ENCODE data around the gene NDRG4.

GRCh38 chr16:58497468-58497867 is 2.5 kb upstream of the NDRG4 start:
- TF ChIP-seq, protein P1, sequence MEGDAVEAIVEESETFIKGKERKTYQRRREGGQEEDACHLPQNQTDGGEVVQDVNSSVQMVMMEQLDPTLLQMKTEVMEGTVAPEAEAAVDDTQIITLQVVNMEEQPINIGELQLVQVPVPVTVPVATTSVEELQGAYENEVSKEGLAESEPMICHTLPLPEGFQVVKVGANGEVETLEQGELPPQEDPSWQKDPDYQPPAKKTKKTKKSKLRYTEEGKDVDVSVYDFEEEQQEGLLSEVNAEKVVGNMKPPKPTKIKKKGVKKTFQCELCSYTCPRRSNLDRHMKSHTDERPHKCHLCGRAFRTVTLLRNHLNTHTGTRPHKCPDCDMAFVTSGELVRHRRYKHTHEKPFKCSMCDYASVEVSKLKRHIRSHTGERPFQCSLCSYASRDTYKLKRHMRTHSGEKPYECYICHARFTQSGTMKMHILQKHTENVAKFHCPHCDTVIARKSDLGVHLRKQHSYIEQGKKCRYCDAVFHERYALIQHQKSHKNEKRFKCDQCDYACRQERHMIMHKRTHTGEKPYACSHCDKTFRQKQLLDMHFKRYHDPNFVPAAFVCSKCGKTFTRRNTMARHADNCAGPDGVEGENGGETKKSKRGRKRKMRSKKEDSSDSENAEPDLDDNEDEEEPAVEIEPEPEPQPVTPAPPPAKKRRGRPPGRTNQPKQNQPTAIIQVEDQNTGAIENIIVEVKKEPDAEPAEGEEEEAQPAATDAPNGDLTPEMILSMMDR (IDR thresholded peaks at IDR 0.05) = no peak
- no peak for TF ChIP-seq JUND (IDR thresholded peaks at IDR 0.05)
- TF ChIP-seq, protein P2, sequence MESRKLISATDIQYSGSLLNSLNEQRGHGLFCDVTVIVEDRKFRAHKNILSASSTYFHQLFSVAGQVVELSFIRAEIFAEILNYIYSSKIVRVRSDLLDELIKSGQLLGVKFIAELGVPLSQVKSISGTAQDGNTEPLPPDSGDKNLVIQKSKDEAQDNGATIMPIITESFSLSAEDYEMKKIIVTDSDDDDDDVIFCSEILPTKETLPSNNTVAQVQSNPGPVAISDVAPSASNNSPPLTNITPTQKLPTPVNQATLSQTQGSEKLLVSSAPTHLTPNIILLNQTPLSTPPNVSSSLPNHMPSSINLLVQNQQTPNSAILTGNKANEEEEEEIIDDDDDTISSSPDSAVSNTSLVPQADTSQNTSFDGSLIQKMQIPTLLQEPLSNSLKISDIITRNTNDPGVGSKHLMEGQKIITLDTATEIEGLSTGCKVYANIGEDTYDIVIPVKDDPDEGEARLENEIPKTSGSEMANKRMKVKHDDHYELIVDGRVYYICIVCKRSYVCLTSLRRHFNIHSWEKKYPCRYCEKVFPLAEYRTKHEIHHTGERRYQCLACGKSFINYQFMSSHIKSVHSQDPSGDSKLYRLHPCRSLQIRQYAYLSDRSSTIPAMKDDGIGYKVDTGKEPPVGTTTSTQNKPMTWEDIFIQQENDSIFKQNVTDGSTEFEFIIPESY (IDR thresholded peaks at IDR 0.05; ENCODE audit: borderline replicate concordance, low read depth) = no peak
- no peak for TF ChIP-seq TEAD4 (IDR thresholded peaks at IDR 0.05; ENCODE audit: borderline replicate concordance, insufficient read depth)
- no peak for TF ChIP-seq RAD21 (IDR thresholded peaks at IDR 0.05; ENCODE audit: low read length)
- TF ChIP-seq POLR2AphosphoS5 (IDR thresholded peaks at IDR 0.05; ENCODE audit: low read depth, low read length) = no peak
- no peak for TF ChIP-seq EZH2phosphoT487 (IDR thresholded peaks at IDR 0.05; ENCODE audit: borderline replicate concordance, low read depth)
- no peak for TF ChIP-seq MXI1 (IDR thresholded peaks at IDR 0.05; ENCODE audit: low read depth, low read length)
- no peak for TF ChIP-seq MAX (IDR thresholded peaks at IDR 0.05; ENCODE audit: low read depth)
- TF ChIP-seq GABPA (IDR thresholded peaks at IDR 0.05; ENCODE audit: low read depth) = no peak

Data from SK-N-SH (cell line).